Endothelial cell of umbilical vein (primary cell): ENCODE results near the gene INO80D. TPM values are rescaled to one million over a fixed set of nuclear protein-coding genes. Genes with fewer than 3 reads are reported as not detected.
A peak's percentile ranks its signal among the peaks of the same experiment; 100 is the strongest.

Experiments used
- BruUV-seq: library from RNA; stranded (reverse); fragments of 400-500 nt; replicated peaks from 2 replicates; lab custom pipeline; 2021; lab: Mats Ljungman, UMichigan
- CTCF ChIA-PET: fragments of 300-600, 350-600 bp; sonication (Branson Sonifier 250); formaldehyde crosslinking; loops from one replicate; lab custom pipeline; 2021; ENCODE audit warnings: antibody characterized with exemption, inconsistent platforms; lab: Charles Lee
- POLR2A ChIA-PET: fragments of 300-600, 350-600 bp; sonication (Branson Sonifier 250); formaldehyde crosslinking; loops from one replicate; lab custom pipeline; 2021; ENCODE audit warnings: antibody characterized with exemption, inconsistent platforms; lab: Charles Lee
- DNase-seq: peaks from one replicate; pipeline ENCODE4 v3.0.0-alpha.2; 2011; ENCODE audit warnings: low read depth, low spot score
- FAIRE-seq: peaks from 2 replicates; lab custom pipeline; 2011; peaks lifted over from hg19 to GRCh38; lab: Jason Lieb, UNC
- H2AFZ ChIP-seq: 2 replicates; pipeline ENCODE4 v1.6.0; 2012; ENCODE audit warnings: low read depth, low read length, control low read depth, inconsistent platforms
- H3K27ac ChIP-seq: 2 replicates; pipeline ENCODE4 v1.5.1; 2011; ENCODE audit warnings: low read depth, mild to moderate bottlenecking, control low read depth, low read length, moderate library complexity; ENCODE audit not compliant: insufficient read depth
- H3K27me3 ChIP-seq, 2 experiments: 2 replicates each; pipeline versions ENCODE4 v1.6.0 to v1.6.1; 2011; ENCODE audit warnings: low read length in 2 of 2, mixed read lengths in 1 of 2; ENCODE audit not compliant: control insufficient read depth in 2 of 2, insufficient read depth in 2 of 2
- H3K36me3 ChIP-seq, 2 experiments: 2 replicates in 1 of 2; 3 replicates in 1 of 2; pipeline ENCODE4 v1.5.1; 2011; ENCODE audit warnings: low read length in 2 of 2, mild to moderate bottlenecking in 1 of 2, moderate library complexity in 1 of 2; ENCODE audit not compliant: control insufficient read depth in 2 of 2, insufficient read depth in 2 of 2; ENCODE audit errors: extremely low read depth in 1 of 2
- H3K4me1 ChIP-seq: 3 replicates; pipeline ENCODE4 v1.5.1; 2011; ENCODE audit warnings: mild to moderate bottlenecking, low read length; ENCODE audit not compliant: control insufficient read depth, insufficient read depth; ENCODE audit errors: extremely low read depth
- H3K4me2 ChIP-seq: 2 replicates; pipeline ENCODE4 v1.6.1; 2011; ENCODE audit warnings: low read length, control low read depth, mixed read lengths; ENCODE audit not compliant: insufficient read depth
- H3K4me3 ChIP-seq, 3 experiments: fragments of 200-600 bp in 1 of 3; sonication (generic), shearing (Covaris generic) in 1 of 3; replicated peaks in 1 of 3; 2 replicates each; pipeline ENCODE4 v1.5.1; 2011 to 2016; ENCODE audit warnings: control low read depth in 3 of 3, low read length in 3 of 3, mild to moderate bottlenecking in 2 of 3, inconsistent platforms in 1 of 3, low read depth in 1 of 3, moderate library complexity in 1 of 3; ENCODE audit not compliant: insufficient read depth in 1 of 3
- H3K79me2 ChIP-seq: 2 replicates; pipeline ENCODE4 v1.6.0; 2012; ENCODE audit warnings: low read length, inconsistent platforms; ENCODE audit not compliant: control insufficient read depth, insufficient read depth
- H3K9ac ChIP-seq: replicated peaks from 2 replicates; pipeline ENCODE3; 2011; ENCODE audit warnings: low read length, control low read depth; ENCODE audit not compliant: insufficient read depth; ENCODE audit errors: extremely low read depth
- H3K9me1 ChIP-seq: replicated peaks from 3 replicates; pipeline ENCODE4 v1.6.0; 2011; ENCODE audit warnings: mild to moderate bottlenecking, low read length; ENCODE audit not compliant: control insufficient read depth, insufficient read depth; ENCODE audit errors: extremely low read depth
- H3K9me3 ChIP-seq: replicated peaks from 2 replicates; pipeline ENCODE4 v1.5.1; 2012; ENCODE audit warnings: low read length, inconsistent platforms; ENCODE audit not compliant: control insufficient read depth, insufficient read depth
- H4K20me1 ChIP-seq: replicated peaks from 2 replicates; pipeline ENCODE3; 2011; ENCODE audit warnings: mild to moderate bottlenecking, low read length; ENCODE audit not compliant: control insufficient read depth, insufficient read depth; ENCODE audit errors: extremely low read depth
- CTCF ChIP-seq, 2 donors: IDR thresholded peaks; 1 replicate in 1 of 2; 2 replicates in 1 of 2; pipeline ENCODE4 v1.5.1; 2011; ENCODE audit warnings: low read length in 2 of 2, mild to moderate bottlenecking in 2 of 2, moderate library complexity in 2 of 2, control low read depth in 1 of 2, inconsistent platforms in 1 of 2, low read depth in 1 of 2; ENCODE audit not compliant: insufficient read depth in 1 of 2; ENCODE audit errors: extremely low read depth in 1 of 2
- FOS ChIP-seq: IDR thresholded peaks from 2 replicates; pipeline ENCODE4 v1.6.1; 2011; ENCODE audit warnings: mild to moderate bottlenecking, low read length, moderate library complexity, borderline replicate concordance; ENCODE audit not compliant: insufficient read depth
- GATA2 ChIP-seq: IDR thresholded peaks from 2 replicates; pipeline ENCODE4 v1.7.0; 2011; ENCODE audit warnings: low read depth, mild to moderate bottlenecking, moderate library complexity, mixed read lengths, low read length; ENCODE audit not compliant: insufficient read length, insufficient read depth
- MAX ChIP-seq: IDR thresholded peaks from 2 replicates; pipeline ENCODE4 v1.6.1; 2011; ENCODE audit not compliant: insufficient read depth, insufficient read length
- MYC ChIP-seq: IDR thresholded peaks from one replicate; pipeline ENCODE4 v1.6.1; 2011; ENCODE audit warnings: mild to moderate bottlenecking, low read depth, low read length
- POLR2A ChIP-seq: IDR thresholded peaks from 2 replicates; pipeline ENCODE4 v1.6.1; 2012; ENCODE audit warnings: low read depth, mild to moderate bottlenecking, control low read depth, low read length
- POLR2AphosphoS5 ChIP-seq: IDR thresholded peaks from 2 replicates; pipeline ENCODE4 v1.6.1; 2012; ENCODE audit warnings: low read depth, mild to moderate bottlenecking, control low read depth, low read length, moderate library complexity; ENCODE audit not compliant: insufficient read depth
- dilution Hi-C: fragments of 300-500 bp; cut with MboI; formaldehyde crosslinking; loops from one replicate; pipeline ENCODE4 v1.15.0; 2019; ENCODE audit warnings: low sequenced_read_pairs; ENCODE audit not compliant: extremely low pct_ligation_motif_present
- intact Hi-C: fragments of 100-400 bp; cut with micrococcal nuclease; formaldehyde crosslinking; loops from one replicate; pipeline ENCODE4 v1.10.0; 2022
- polyA plus RNA-seq, 4 experiments: library from polyadenylated mRNA; depleted of rRNA in 3 of 4; stranded (reverse) in 3 of 4; unstranded in 1 of 4; fragments of >200 nt; gene quantifications; 2 replicates each; pipeline versions ENCODE4 v1.2.1 to v1.2.3, GENCODE V29; 2011 to 2012; ENCODE audit warnings: missing spikeins in 1 of 4
- total RNA-seq: library from RNA; stranded (reverse); gene quantifications from 2 replicates; pipeline ENCODE4 v1.2.3, GENCODE V29; 2021

INO80D gene
- total and polyA plus RNA-seq, 2 donors (not counting 3 experiments of a cell fraction or from before 2014, with no cell fraction given), result 2.9 to 20.3 TPM

GRCh38 chr2:206054952-206055351, 31.0 kb downstream of the INO80D start:
- peaks cover 2 to 4% of the 10 kb centered on the region in 2 experiments for H3K36me3 ChIP-seq
- H3K27me3 ChIP-seq, result no peaks in the 10 kb centered on the region
- ChIA-PET POLR2A (no interaction called here), CTCF (interaction anchor here (1.8 kb wide), 1 partner anchor 47 kb away, joined by 4 read pairs; no protein-coding TSS in a partner anchor)
- H3K27ac ChIP-seq, result no peak overlapping the region
- H3K9ac ChIP-seq, result peak overlapping the region; percentile 3
- dilution Hi-C loops (no loop called here), intact Hi-C loops (no loop called here)
- no peak overlapping the region for H2AFZ ChIP-seq
- DNase-seq, result peak; percentile 36
- H3K79me2 ChIP-seq, result peaks cover 4% of the 10 kb centered on the region
- peak overlapping the region; percentile 36 for H3K4me2 ChIP-seq
- TF ChIP-seq CTCF (IDR thresholded peaks at IDR 0.05; ENCODE audit: extremely low read depth in 1 of 2, insufficient read depth in 1 of 2, low read depth in 1 of 2, low read length in 2 of 2) (no peak), MYC (no peak), FOS (no peak), GATA2 (peak; percentile 38), POLR2AphosphoS5 (no peak)
- no TSS peak for BruUV-seq
- no peaks in the 10 kb centered on the region for H4K20me1 ChIP-seq
- no peaks in the 10 kb centered on the region for H3K9me3 ChIP-seq
- FAIRE-seq, result peak; percentile 67
- no peaks in the 10 kb centered on the region for H3K9me1 ChIP-seq
- peaks cover 9% of the 10 kb centered on the region for H3K4me1 ChIP-seq
- no peak overlapping the region for H3K4me3 ChIP-seq

- Histone ChIP-seq H3K9me3 (no peaks in the 10 kb centered on the region), H3K4me3 (no peak overlapping the region), H3K4me1 (peaks cover 9% of the 10 kb centered on the region), H3K9me1 (no peaks in the 10 kb centered on the region), H2AFZ (no peak overlapping the region), H3K27me3 (no peaks in the 10 kb centered on the region), H3K27ac (no peak overlapping the region), H3K4me2 (no peak overlapping the region), H4K20me1 (no peaks in the 10 kb centered on the region), H3K79me2 (peaks cover 10% of the 10 kb centered on the region), H3K9ac (no peak overlapping the region), H3K36me3 (peaks cover 2 to 4% of the 10 kb centered on the region in 2 experiments)
- no peak for DNase-seq
- BruUV-seq, result no TSS peak
- TF ChIP-seq POLR2A (no peak), MYC (no peak), FOS (no peak), CTCF (IDR thresholded peaks at IDR 0.05; ENCODE audit: extremely low read depth in 1 of 2, insufficient read depth in 1 of 2, low read depth in 1 of 2, low read length in 2 of 2) (no peak), GATA2 (no peak), MAX (no peak)
- POLR2A ChIA-PET, result no interaction called here
- FAIRE-seq, result no peak
- dilution Hi-C loops (no loop called here), intact Hi-C loops (no loop called here)
- CTCF ChIA-PET, result no interaction called here
Observed at GRCh38 chr2:206051912-206052311, 34.1 kb downstream of the INO80D start.
